Stimulated activated naive CD8-positive, alpha-beta T cell treated with anti-CD3 and anti-CD28 coated beads, Interleukin-15, Interleukin-2, amounts not matched to agents 100 U/mL and 50 U/mL, for 24 hours (primary cell): ENCODE measurements around the gene ZGPAT.

Experiments used
- ATAC-seq: fragments of 150-1000 bp; cut with Tn5 transposase; one replicate; pipeline ENCODE4 v1.10.0; 2021
- DNase-seq: peaks from one replicate; pipeline ENCODE4 v3.0.0; 2021

The ZGPAT gene

DNA sequence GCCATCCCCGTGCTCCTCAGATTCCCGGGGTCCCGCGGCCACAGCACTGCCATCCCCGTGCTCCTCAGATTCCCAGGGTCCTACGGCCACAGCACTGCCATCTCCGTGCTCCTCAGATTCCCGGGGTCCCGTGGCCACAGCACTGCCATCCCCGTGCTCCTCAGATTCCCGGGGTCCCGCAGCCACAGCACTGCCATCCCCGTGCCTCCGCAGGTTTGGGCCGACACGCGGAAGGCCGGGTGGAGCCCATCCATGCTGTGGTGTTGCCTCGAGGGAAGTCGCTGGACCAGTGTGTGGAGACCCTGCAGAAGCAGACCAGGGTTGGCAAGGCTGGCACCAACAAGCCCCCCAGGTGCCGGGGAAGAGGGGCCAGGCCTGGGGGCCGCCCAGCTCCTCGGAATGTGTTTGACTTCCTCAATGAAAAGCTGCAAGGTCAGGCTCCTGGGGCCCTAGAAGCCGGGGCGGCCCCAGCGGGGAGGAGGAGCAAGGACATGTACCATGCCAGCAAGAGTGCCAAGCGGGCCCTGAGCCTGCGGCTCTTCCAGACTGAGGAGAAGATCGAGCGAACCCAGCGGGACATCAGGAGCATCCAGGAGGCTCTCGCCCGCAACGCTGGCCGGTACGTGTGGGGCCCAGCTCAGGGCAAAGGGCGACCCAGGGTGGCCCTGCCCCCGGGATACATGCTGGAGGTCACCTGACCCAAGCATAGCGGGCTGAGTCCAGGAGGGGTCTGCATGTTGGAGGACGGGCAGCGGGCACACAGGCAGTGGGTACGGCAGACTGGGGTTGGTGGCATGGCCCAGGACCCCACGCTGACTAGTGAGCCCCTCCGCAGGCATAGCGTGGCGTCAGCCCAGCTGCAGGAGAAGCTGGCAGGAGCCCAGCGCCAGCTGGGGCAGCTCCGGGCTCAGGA, 27.4 kb downstream of the ZGPAT start:
- DNase-seq (no peak), ATAC-seq (no peak)

DNA sequence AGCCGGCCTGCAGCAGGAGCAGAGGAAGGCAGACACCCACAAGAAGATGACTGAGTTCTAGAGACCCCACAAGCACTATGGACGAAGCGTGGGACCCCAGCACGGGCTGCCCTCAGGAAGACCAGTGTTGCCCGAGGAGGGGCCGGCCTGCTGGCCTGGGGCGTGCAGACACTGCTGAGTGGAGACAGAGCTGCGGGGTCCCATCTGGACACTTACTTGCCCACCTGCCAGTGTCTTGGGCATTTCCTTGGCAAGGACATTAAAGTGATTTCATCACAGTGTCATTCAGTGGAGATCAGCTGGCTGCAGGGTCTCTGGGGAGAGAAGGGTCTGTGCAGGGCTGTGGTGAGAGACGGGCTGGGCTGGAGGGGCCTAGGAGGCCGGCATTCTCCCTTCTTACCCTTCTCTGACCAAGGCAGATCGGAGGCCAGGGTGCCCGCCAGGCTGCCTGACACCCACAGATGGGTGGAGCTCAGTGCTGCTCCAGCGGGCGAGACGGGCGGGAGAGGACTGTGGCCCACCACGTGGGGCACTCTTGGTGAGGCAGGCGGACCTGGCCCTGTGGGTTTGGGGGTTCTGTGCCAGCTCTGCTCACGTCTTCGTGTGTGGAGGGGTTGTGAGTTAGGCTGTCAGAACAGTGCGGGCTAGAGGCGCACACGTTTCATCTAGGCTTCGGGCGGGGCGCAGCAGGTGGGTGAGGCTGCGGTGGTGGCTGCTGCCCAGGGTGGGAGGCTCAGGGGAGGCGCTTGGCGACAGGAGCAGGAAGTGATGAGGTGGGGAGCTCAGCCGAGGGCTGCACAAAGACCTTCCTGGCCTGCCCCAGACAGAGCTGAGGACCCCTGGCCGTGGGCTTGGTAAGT, 28.2 kb downstream of the ZGPAT start, which contains the start of gene LIME1:
TSS of gene LIME1 (plus strand) at position 806 of the 860 bp plus-strand sequence. CDS start 886 bp downstream, outside the sequence.
- peak; percentile 42 for ATAC-seq
- DNase-seq = peak; percentile 72

DNA sequence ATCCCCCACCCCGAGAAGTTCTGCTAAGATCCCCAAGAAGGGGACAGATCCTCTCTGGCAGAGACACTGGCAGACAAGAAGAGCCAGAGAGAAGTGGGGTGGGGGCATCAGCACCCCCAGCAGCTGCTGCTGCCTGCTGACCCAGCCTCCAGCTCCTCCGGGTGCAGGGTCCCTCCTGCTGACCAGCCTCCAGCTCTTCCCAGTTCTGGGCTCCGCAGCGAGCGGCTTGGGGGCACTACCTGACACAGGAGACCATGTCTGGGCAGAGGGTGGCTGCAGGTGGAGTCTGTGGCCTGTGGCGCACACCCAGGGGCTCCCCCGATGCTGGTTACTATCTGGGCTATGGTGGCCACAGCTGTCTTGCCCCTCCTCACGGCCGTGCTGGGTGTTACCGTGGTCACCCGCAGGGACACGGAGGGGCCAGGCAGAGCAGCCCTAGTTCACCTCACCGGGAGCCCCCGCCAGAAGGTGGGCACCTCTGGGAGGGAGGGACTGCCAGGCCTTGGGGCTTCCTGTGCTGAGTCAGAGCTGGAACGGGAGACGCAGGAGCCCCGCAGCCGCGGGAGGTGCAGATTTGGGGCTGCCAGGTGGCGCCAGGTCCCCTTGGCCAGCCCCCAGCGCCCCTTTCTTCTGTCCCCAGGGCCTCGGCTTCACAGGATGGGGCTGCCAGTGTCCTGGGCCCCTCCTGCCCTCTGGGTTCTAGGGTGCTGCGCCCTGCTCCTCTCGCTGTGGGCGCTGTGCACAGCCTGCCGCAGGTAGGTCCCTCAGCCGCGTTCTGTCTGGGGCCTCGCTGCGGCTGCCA, 29.3 kb downstream of the ZGPAT start:
- ATAC-seq (peak; percentile 8), DNase-seq (peak; percentile 59)

DNA sequence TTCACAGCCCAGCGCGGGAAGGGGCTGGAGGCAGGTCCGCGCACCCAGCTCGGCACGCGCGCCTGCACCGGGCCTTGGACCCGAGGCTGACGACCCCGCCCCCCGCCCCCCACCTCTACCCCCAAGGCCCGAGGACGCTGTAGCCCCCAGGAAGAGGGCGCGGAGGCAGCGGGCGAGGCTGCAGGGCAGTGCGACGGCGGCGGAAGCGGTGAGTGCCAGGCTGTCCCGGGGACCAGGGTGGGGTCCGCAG, 29.8 kb downstream of the ZGPAT start:
- DNase-seq (no peak), ATAC-seq (no peak)

DNA sequence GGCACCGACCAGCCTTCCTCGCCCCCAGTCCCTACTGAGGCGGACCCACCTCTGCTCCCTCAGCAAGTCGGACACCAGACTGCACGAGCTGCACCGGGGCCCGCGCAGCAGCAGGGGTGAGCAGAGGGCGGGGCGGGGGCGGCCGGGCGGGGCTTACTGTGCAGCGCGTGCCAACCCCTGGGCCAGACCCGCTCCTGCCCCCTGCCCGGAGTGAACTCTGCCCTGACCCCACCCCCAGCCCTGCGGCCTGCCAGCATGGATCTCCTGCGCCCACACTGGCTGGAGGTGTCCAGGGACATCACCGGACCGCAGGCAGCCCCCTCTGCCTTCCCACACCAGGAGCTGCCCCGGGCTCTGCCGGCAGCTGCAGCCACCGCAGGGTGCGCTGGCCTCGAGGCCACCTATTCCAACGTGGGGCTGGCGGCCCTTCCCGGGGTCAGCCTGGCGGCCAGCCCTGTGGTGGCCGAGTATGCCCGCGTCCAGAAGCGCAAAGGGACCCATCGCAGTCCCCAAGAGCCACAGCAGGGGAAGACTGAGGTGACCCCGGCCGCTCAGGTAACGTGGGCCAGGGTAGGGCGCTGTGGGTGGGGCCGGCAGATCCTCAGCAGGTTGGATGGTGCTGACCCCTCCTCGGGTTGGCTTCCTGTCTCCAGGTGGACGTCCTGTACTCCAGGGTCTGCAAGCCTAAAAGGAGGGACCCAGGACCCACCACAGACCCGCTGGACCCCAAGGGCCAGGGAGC, 30.3 kb downstream of the ZGPAT start:
- ATAC-seq (no peak), DNase-seq (peak; percentile 48)

DNA sequence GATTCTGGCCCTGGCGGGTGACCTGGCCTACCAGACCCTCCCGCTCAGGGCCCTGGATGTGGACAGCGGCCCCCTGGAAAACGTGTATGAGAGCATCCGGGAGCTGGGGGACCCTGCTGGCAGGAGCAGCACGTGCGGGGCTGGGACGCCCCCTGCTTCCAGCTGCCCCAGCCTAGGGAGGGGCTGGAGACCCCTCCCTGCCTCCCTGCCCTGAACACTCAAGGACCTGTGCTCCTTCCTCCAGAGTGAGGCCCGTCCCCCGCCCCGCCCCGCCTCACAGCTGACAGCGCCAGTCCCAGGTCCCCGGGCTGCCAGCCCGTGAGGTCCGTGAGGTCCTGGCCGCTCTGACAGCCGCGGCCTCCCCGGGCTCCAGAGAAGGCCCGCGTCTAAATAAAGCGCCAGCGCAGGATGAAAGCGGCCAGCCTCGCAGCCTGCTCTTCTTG, 30.9 kb downstream of the ZGPAT start:
- ATAC-seq = no peak
- DNase-seq = peak; percentile 43

DNA sequence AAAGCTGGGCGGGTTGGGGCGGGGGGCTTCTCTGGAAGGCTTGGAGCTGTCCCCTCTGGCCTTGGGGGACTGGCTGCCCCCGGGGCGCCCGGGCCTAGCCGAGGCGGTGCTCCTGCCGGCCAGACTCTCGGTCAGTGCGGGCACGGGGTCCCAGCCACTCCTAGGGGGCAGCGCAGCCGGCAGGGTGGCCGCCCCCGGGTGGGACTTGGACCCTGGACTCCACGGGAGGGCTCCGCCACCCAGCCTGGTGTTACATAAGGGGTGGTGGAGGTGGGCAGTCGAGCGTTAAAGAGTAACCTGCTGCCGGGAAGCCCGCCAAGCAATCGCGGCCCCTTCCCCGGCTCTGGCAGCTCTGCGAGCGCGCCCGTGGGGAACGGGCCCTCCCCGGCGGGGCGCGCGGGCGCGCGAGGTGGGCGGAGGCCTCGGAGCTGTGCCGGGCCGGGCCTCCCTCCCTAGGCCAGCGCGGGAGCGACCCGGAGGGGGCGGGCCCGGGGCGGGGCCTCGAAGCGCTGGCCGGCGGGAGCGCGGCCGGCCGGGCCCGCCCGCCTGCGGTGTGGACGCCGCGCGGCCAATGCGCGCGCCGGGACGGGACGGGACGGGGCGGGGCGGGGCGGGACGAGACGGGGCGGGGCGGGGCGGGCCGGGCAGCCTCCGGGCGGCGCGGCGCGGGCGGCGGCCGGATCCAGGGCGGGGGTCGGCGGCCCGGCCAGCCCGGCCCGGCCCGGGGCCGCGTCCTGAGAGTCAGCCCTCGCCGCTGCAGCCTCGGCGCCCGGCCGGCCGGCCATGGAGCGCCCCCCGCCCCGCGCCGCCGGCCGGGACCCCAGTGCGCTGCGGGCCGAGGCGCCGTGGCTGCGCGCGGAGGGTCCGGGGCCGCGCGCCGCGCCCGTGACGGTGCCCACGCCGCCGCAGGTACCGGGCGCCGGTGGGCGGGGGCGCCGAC, 31.6 kb downstream of the ZGPAT start, which contains the start of gene SLC2A4RG:
TSS of gene SLC2A4RG (plus strand) at position 647 of the 940 bp plus-strand sequence. CDS start at position 784, 137 bp downstream.
- ATAC-seq (peak; percentile 64), DNase-seq (peak; percentile 77)

DNA sequence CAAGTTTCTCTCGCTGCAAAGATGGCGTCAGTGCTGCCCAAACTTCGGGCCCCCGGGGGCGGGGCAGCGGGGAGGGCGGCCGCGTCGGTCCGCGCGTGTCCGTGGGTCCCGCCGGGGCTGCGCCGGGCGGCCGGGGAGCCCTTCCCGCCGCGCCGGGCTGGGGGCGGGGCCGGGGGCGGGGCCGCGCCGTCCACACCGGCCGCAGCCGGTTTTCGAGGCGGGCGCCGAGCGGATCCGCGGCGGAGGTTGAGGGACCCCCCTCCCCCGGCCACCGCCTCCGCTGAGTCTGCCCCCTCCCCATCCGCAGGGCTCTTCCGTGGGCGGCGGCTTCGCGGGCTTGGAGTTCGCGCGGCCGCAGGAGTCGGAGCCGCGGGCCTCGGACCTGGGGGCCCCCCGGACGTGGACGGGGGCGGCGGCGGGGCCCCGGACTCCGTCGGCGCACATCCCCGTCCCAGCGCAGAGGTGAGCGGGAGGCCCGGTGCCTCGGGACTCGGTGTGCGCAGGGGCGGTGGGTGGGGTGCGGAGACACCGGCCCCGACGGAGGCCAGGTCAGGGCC, 32.3 kb downstream of the ZGPAT start:
- DNase-seq = peak; percentile 46
- no peak for ATAC-seq

DNA sequence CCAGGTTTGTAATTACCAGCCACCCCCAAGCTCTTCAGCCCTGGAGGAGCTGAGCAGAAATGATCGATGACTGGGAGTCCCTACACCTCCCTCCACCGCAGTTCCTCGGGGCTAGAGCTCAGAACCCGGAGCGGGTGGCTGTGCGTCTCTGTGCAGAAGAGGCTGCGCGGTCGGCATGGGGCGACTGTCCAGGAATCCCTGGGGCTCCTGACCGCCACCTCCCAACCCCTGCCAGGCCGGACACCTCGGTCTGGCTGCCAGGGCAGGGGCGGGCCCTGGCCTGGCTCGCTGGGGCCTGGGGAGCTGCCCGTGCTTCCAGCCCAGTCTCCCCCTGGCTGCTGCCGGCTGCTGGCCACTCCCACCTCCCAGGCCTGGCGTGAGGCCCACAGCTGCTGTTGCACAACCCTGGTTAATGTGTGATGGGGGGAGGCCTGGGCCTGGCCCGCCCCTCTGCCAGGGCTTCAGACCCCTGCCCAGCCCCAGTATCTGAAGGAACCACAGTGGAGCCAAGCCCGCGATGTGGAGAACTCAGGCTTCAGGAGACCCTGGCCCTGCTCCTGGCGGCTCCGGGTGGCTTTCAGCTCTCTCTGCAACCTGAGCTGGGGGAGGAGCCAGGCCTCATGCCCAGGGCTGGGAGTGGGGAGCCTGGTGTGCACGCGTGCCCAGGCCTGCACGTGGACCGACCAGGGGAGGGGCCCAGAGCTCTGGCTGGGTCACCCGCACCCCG, 33.0 kb downstream of the ZGPAT start:
- peak; percentile 39 for DNase-seq

DNA sequence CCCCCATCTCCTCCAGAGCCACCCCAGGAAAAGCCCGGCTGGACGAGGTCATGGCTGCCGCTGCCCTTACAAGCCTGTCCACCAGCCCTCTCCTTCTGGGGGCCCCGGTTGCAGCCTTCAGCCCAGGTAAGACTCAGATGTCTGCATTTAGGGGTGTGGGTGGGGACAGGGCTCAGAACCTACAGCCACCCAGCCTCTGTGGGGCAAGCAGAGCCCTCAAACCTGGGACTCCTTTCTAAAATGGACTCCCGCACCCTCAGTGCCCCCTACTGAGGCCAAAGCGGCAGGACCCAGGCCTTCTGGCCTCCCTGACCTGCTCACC, 33.5 kb downstream of the ZGPAT start:
- ATAC-seq = no peak
- DNase-seq = no peak

More for the DNA sequence above, 33.0 kb downstream of the ZGPAT start:
- ATAC-seq = no peak

DNA sequence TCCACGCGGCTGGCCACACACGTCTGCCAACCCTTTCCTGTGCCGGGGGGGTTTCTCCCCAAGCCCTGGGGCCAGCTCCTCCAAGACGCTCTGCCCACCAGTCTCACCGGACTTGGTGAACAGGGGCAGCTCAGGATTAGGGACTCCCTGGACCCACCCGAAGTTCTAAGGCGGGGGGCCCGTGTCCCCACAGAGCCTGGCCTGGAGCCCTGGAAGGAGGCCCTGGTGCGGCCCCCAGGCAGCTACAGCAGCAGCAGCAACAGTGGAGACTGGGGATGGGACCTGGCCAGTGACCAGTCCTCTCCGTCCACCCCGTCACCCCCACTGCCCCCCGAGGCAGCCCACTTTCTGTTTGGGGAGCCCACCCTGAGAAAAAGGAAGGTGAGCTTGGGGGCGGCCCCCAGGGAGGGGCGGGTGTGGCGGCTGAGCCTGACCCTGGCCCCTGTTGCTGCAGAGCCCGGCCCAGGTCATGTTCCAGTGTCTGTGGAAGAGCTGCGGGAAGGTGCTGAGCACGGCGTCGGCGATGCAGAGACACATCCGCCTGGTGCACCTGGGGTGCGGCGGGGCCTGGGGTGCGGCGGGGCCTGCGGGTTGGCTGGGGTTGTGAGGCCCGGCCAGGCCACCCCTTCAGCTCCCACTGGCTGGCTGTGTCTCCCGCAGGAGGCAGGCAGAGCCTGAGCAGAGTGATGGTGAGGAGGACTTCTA, 34.0 kb downstream of the ZGPAT start:
- DNase-seq = no peak
- no peak for ATAC-seq

DNA sequence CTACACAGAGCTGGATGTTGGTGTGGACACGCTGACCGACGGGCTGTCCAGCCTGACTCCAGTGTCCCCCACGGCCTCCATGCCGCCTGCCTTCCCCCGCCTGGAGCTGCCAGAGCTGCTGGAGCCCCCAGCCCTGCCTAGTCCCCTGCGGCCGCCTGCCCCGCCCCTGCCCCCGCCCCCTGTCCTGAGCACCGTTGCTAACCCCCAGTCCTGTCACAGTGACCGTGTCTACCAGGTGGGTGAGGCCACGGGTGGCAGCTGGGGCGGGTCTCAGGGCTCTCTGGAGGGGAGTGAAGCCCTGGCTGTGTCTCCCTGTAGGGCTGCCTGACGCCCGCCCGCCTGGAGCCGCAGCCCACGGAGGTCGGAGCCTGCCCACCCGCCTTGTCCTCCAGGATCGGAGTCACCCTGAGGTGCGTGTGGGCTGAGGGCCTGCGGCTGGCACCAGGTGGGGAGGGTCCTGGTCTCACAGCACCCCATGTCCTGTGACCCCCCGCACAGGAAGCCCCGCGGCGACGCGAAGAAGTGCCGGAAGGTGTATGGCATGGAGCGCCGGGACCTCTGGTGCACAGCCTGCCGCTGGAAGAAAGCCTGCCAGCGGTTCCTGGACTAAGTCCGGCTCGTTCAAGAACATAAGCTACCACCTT, 34.7 kb downstream of the ZGPAT start:
- DNase-seq (no peak), ATAC-seq (no peak)

DNA sequence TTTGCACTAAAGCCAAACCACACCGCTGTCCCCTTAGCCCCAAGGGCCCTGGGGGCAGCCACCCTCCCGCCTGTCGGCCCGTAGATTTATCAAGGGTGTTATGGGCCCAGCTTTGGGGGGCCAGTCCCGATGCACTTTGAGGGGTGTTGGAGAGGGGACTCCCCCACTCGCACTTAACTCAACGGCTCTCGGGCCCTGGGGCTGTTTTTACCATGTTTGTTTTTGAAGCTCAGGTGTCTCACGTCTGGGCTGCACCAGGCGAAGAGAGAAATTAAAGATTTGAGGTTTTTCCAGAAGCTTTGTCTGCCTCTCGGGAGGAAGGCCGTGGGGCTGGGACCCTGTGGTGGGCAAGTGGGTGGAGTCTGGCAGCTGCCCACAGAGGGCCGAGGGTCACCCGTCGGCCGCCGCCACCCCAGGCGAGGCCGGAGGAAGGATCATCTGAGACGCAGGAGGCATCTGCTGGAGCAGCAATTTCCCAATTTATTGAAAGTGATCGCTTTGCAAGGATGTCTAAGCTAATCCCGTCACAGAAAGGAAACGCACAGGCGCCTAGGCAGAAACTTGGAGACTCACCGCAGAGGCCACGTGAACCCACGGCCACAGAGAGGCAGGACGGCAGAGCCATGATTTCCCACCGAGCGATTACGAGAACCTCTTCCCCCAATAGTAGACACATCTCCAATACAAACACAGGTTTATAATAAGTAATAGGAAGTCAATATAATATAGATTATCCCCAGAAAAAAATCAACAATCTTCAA, 35.6 kb downstream of the ZGPAT start:
- no peak for DNase-seq
- no peak for ATAC-seq

DNA sequence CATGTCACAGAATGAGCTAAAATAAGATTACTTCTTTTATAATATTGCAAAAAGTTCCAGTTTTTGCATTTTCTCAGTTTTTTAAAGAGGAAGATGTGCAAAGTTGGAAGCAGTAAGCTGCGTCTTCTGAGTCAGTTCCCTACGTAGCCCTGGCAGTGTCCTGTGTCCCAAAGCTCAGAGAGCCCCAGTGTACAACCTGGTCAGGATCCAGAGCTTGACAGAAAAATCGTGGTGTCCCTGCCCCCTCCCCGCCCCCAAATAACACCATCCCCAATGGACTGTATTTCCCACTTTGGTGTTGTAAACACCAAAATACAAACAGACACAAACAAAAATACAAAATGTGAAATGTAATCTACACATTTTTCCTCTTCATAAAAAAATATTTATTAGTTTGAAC, 36.3 kb downstream of the ZGPAT start:
- DNase-seq (no peak), ATAC-seq (no peak)

DNA sequence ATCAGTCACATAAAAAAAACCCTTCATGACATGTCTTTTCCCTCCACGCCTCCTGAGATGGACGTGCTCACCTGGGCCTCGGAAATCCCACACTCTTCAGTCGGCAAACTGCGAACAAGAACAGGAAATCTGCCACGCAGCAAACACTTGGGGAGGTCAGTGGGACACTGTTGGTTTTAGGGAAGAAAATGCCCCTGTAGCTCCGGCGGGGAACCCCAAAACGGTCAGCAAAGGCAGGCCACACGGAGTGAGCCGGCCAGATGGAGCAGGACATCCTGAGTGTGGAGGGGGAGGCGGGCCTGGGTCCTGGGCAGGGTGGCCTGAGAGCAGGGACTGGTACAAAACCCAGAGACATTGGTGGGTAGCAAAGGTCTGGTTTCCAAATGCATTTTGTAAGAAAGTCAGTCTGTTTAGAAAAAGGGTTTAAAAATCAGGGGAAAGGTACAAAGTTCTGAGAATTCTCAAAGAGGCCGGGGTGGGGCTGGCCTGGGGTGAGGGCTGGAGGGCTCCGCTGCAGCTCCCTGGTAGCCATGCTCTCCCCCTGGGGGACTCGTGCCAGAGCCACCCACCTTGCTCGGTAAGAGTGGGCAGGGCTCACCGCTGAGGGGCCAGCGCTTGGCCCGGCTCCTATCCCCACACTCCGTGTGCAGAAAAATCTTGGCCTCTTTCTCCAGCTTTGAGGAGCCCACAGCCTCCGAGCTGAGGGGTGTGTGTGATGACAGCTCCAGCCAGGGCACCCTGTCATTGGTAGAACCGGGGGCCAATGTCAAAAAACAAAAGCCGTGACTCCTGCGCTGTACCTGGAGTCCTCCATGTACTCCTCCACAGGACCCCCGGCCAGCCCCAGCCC, 37.0 kb downstream of the ZGPAT start:
- DNase-seq = no peak
- ATAC-seq = no peak

DNA sequence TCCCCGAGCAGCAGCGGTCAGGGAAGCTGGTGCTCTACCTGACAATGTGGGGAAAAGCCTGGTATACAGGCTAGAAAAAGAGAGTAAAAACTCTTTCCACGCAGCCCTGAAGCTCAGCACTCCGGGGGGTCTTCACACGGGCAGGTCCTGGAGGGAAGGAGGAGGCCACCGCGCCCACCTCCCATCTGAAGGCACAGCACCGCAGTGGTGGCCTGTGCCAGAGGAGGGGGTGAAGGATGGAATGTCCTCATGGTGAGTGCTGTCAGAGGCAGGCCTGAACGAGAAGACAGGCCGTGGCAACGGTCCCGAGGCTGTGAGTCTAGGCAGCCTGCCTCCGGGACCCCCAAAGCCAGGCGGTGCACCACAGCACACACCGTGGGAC, 37.6 kb downstream of the ZGPAT start:
- no peak for ATAC-seq
- no peak for DNase-seq
